GM06990 (cell line): ENCODE data around the gene SPAG16.

Experiments used
- DNase-seq: peaks from one replicate; pipeline ENCODE4 v3.0.0-alpha.2; 2011; ENCODE audit not compliant: insufficient read length; ENCODE audit errors: extremely low read depth
- H3K27me3 ChIP-seq: replicated peaks from 2 replicates; pipeline ENCODE4 v1.6.0; 2011; ENCODE audit warnings: low read length; ENCODE audit not compliant: control insufficient read depth, insufficient read depth
- H3K36me3 ChIP-seq: 2 replicates; pipeline ENCODE4 v1.5.1; 2011; ENCODE audit warnings: low read length; ENCODE audit not compliant: control insufficient read depth, insufficient read depth
- H3K4me3 ChIP-seq: replicated peaks from 2 replicates; pipeline ENCODE4 v1.5.1; 2011; ENCODE audit warnings: low read depth, mild to moderate bottlenecking, control low read depth, low read length
- TF ChIP-seq, protein P1 (sequence below): IDR thresholded peaks from 2 replicates; pipeline ENCODE4 v1.5.1; 2011; ENCODE audit warnings: low read length, control low read depth, mild to moderate bottlenecking, inconsistent platforms; ENCODE audit not compliant: insufficient read depth, poor library complexity, severe bottlenecking

SPAG16 gene

DNA sequence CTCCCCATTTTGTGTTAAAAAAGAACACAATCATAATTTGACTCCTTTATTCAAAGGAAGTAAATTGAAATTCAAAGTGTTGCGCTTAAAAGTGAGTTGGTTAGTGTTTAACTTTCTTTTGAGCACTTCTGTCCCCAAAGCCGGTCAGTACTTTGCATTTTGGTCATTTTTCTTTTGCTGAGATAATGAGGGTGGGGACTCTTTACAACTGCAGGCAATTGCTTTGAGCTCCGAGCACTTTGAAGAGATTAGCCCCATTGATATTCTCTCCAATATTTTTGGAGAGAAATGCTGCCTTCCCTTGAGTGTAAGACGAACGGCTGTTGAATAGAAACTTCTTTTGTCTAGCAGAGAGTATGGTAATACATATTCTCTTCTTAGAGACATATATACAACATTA, 885.0 kb downstream of the SPAG16 start:
- H3K36me3 ChIP-seq = no peaks in the 10 kb centered on the region
- no peaks in the 10 kb centered on the region for H3K27me3 ChIP-seq
- H3K4me3 ChIP-seq = no peak overlapping the region
- no peak for DNase-seq
- TF ChIP-seq, protein P1, sequence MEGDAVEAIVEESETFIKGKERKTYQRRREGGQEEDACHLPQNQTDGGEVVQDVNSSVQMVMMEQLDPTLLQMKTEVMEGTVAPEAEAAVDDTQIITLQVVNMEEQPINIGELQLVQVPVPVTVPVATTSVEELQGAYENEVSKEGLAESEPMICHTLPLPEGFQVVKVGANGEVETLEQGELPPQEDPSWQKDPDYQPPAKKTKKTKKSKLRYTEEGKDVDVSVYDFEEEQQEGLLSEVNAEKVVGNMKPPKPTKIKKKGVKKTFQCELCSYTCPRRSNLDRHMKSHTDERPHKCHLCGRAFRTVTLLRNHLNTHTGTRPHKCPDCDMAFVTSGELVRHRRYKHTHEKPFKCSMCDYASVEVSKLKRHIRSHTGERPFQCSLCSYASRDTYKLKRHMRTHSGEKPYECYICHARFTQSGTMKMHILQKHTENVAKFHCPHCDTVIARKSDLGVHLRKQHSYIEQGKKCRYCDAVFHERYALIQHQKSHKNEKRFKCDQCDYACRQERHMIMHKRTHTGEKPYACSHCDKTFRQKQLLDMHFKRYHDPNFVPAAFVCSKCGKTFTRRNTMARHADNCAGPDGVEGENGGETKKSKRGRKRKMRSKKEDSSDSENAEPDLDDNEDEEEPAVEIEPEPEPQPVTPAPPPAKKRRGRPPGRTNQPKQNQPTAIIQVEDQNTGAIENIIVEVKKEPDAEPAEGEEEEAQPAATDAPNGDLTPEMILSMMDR = no peak

DNA sequence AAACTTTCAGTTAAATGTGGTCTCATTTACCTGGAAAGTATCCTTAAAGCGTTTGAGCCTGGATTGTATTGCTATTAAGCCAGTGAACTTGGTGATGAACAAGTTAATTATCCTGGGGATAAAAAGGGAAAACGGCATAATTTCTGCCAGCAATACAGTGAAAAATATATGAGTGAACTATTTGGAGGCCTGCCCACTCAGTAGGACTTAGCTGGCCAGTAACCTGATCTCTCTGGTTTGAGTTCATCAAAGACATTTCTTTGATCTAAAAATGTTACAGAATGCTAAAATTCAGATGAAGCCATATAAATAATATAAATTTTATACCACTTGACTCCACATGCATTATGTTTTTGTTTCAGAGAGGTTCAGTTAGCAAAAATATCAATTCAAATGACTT, 885.5 kb downstream of the SPAG16 start:
- H3K4me3 ChIP-seq = no peak overlapping the region
- no peak for DNase-seq
- TF ChIP-seq, protein P1 = no peak
- no peaks in the 10 kb centered on the region for H3K36me3 ChIP-seq
- H3K27me3 ChIP-seq = no peaks in the 10 kb centered on the region

DNA sequence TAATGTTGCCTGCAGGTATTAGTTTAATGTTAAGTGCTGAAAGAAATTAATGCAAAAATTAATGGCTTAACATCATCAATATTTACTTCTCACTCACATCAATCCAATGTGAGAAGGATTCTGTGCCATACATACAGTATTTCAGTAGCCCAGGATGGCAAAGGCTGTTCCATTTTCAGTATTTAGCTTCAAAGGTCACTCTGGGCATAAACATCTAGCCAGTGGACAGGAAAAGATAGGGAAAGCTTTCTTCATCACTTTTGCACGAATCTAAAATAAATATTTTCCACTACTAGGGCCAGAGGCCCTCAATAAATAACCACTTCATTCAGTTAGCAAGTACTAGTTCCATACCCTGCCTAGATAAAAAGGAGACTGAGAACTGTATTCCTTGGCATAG, 890.3 kb downstream of the SPAG16 start:
- Histone ChIP-seq H3K36me3 (no peaks in the 10 kb centered on the region), H3K4me3 (no peak overlapping the region), H3K27me3 (no peaks in the 10 kb centered on the region)
- no peak for DNase-seq
- TF ChIP-seq, protein P1 = no peak

DNA sequence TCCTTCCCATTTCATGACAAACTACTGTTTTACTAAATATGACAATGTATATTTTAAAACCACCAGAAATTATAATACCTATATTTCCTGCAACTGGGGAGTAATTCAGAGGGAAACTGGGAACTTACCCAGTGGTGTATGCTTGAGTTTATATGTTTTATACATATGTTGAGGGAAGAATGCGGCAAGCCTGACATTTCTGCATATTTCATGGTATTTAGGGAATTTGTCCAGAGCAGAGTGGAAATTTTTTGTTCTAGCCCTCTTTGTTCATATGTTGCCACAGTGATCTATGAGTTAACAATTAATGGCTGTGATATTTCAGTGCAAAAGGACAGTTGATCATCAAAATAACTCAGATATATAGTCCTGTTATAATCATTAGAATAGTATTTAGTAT, 895.8 kb downstream of the SPAG16 start:
- H3K4me3 ChIP-seq = no peak overlapping the region
- H3K27me3 ChIP-seq = no peaks in the 10 kb centered on the region
- TF ChIP-seq, protein P1 = no peak
- DNase-seq = no peak
- H3K36me3 ChIP-seq = no peaks in the 10 kb centered on the region

DNA sequence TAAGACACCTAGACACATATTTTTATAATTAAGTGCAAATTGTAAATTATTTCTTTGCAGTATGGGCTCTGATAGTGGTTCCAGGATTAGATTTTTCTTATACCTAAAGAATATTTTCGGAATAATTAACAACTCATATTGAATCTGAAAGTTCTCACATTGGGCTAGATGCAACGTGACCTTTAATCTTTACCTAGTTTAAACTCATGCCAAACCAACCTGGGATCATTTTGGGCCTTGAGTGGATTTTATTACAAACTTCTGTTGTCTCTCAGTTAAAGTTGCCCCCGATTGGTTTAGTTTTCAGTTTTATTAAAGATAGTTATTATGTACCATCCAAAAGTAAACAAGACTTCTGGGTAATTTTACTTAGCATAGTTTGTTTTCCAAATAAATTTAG, 896.4 kb downstream of the SPAG16 start:
- Histone ChIP-seq H3K36me3 (no peaks in the 10 kb centered on the region), H3K27me3 (no peaks in the 10 kb centered on the region), H3K4me3 (no peak overlapping the region)
- TF ChIP-seq, protein P1 = no peak
- no peak for DNase-seq

DNA sequence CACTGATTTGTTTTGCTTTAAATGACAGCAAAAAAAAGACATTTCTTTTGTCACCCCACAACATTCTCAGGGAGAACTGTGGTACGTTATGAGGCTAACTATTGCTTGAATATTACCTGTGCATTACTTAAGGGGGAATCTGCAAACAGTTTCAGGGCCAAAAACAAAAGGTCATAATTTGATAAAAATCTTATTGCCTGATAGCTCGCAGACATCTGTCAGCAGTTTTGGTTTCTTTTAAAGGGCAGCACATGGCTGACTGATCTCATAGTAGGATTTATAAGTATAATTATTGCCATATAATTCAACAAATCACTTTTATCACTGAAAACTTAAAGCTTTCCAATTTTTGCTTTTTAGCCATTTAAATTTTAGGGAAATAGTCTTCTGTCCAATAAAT, 900.2 kb downstream of the SPAG16 start:
- no peak overlapping the region for H3K4me3 ChIP-seq
- no peaks in the 10 kb centered on the region for H3K36me3 ChIP-seq
- TF ChIP-seq, protein P1 = no peak
- H3K27me3 ChIP-seq = no peaks in the 10 kb centered on the region
- DNase-seq = no peak
